CD4-positive, alpha-beta T cell (primary cell): ENCODE results near the gene RHOF. TPM values are rescaled to one million over a fixed set of nuclear protein-coding genes. Genes with fewer than 3 reads are reported as not detected.

Experiments
- ATAC-seq: fragments of 200-7000 bp; cut with Tn5 transposase; one replicate; pipeline ENCODE4 v1.10.0; 2022; ENCODE audit warnings: mild to moderate bottlenecking; ENCODE audit not compliant: poor library complexity
- CTCF ChIA-PET: fragments of 350-600 bp; sonication (Branson Sonifier 250); formaldehyde crosslinking; loops from one replicate; lab custom pipeline; 2021; ENCODE audit warnings: antibody characterized with exemption, inconsistent platforms; lab: Charles Lee
- POLR2A ChIA-PET: fragments of 350-600 bp; sonication (Branson Sonifier 250); formaldehyde crosslinking; loops from one replicate; lab custom pipeline; 2021; ENCODE audit warnings: antibody characterized with exemption, inconsistent platforms; lab: Charles Lee
- DNase-seq, 14 experiments: peaks; one replicate each; pipeline ENCODE4 v3.0.0-alpha.2; 2013 to 2020; ENCODE audit warnings: mixed read lengths in 2 of 14
- H3K27ac ChIP-seq, 2 donors: one replicate each; pipeline versions ENCODE4 v1.5.1 to v1.7.0; 2013; ENCODE audit warnings: low read length in 2 of 2, low read depth in 1 of 2, mild to moderate bottlenecking in 1 of 2
- H3K27me3 ChIP-seq, 2 experiments: 1 replicate in 1 of 2; 2 replicates in 1 of 2; pipeline versions ENCODE4 v1.6.1 to v1.7.0; 2013; ENCODE audit warnings: low read length in 2 of 2, control low read depth in 1 of 2, mild to moderate bottlenecking in 1 of 2, moderate library complexity in 1 of 2; ENCODE audit not compliant: insufficient read depth in 2 of 2, control insufficient read depth in 1 of 2
- H3K36me3 ChIP-seq: one replicate; pipeline ENCODE4 v1.6.1; 2013; ENCODE audit warnings: low read length, control low read depth; ENCODE audit not compliant: insufficient read depth
- H3K4me1 ChIP-seq: one replicate; pipeline ENCODE4 v1.6.1; 2013; ENCODE audit warnings: low read length, control low read depth; ENCODE audit not compliant: insufficient read depth
- H3K4me3 ChIP-seq: one replicate; pipeline ENCODE4 v1.5.1; 2013; ENCODE audit warnings: mild to moderate bottlenecking, low read length, moderate library complexity
- H3K9me3 ChIP-seq, 2 experiments: 1 replicate in 1 of 2; 2 replicates in 1 of 2; pipeline versions ENCODE4 v1.6.1 to v1.7.0; 2013; ENCODE audit warnings: low read length in 2 of 2, mild to moderate bottlenecking in 2 of 2, control low read depth in 1 of 2, moderate library complexity in 1 of 2; ENCODE audit not compliant: control insufficient read depth in 1 of 2, insufficient read depth in 1 of 2
- H3K27ac Mint-ChIP-seq: one replicate; pipeline ENCODE4 v1.8.0; 2020; ENCODE audit warnings: mixed read lengths
- H3K27me3 Mint-ChIP-seq: one replicate; pipeline ENCODE4 v1.8.0; 2021; ENCODE audit warnings: mixed read lengths
- H3K36me3 Mint-ChIP-seq: one replicate; pipeline ENCODE4 v1.8.0; 2021; ENCODE audit warnings: low read depth, mixed read lengths
- H3K4me1 Mint-ChIP-seq: one replicate; pipeline ENCODE4 v1.8.0; 2021; ENCODE audit warnings: low read depth, mixed read lengths
- H3K4me3 Mint-ChIP-seq: one replicate; pipeline ENCODE4 v1.8.0; 2020; ENCODE audit warnings: mild to moderate bottlenecking, mixed read lengths
- H3K9me3 Mint-ChIP-seq: one replicate; pipeline ENCODE4 v1.8.0; 2020; ENCODE audit warnings: mixed read lengths
- intact Hi-C, 2 experiments: fragments of 100-400 bp; cut with DNase I in 1 of 2; cut with micrococcal nuclease in 1 of 2; formaldehyde crosslinking; loops; one replicate each; pipeline versions ENCODE4 v1.15.1 to v1.9.0; 2023 to 2025; cut with DNase I, micrococcal nuclease
- total RNA-seq, 174 experiments: library from RNA in 2 of 174; stranded (reverse) in 2 of 174; gene quantifications; one replicate each; pipeline ENCODE4 v1.2.3 and lab custom pipeline; 2021 to 2026
- TF ChIP-seq, protein P1 (sequence below): fragments of 200-600 bp; IDR thresholded peaks from one replicate; pipeline ENCODE4 v1.8.0; 2022; ENCODE audit warnings: antibody characterized with exemption, mild to moderate bottlenecking

RHOF gene
- total RNA-seq, 2 experiments from 2014 or later, result 155 to 164 TPM

DNA sequence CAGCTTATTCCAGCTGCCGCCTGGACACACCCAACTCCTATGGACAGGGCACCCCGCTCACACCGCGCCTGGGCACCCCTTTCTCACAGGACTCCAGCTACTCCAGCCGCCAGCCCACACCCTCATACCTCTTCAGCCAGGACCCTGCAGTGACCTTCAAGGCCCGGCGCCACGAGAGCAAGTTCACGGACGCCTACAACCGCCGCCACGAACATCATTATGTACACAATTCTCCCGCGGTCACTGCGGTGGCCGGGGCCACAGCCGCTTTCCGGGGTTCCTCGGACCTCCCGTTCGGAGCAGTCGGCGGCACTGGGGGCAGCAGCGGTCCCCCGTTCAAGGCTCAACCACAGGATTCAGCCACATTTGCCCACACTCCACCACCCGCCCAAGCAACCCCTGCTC is 16.2 kb upstream of the RHOF start:
- Mint-ChIP-seq H3K36me3 (peaks cover 67% of the 10 kb centered on the region), H3K27ac (peak overlapping the region; percentile 66)
- POLR2A ChIA-PET, result interaction anchor here (0.6 to 34.6 kb wide), 2 partner anchors 22 to 220 kb away, joined by 4 to 1869 read pairs; partner anchors contain the start of genes RHOF and SETD1B

DNA sequence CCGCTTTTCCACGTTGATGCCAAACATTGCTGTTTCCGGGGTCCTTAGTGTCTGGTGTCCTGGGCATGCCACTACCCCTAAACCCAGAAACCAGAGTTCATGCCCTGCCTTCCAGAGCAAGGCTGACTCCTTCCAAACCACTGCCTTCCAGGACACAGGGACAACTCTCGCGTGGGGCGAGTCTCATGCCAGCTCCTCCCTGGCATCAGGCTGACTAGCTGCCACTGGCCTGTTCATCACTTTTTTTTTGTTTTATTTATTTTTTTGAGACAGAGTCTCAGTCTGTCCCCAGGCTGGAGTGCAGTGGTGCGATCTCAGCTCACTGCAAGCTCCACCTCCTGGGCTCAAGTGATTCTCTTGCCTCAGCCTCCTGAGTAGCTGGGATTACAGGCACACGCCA is 15.1 kb upstream of the RHOF start:
- ChIA-PET CTCF (interaction anchor here (16.5 kb wide), 1 partner anchor 13 kb away, joined by 746 read pairs; the partner anchor contains the start of gene RHOF), POLR2A (interaction anchor here (34.6 kb wide), 1 partner anchor 21 kb away, joined by 1869 read pairs; the partner anchor contains the start of genes RHOF and SETD1B)
- H3K9me3 ChIP-seq, result no peaks in the 10 kb centered on the region
- H3K27ac ChIP-seq, result no peak overlapping the region
- peak overlapping the region; percentile 72 for H3K4me3 Mint-ChIP-seq
- H3K4me3 ChIP-seq, result no peak overlapping the region
- no peaks in the 10 kb centered on the region for H3K27me3 ChIP-seq
- no peaks in the 10 kb centered on the region for H3K9me3 Mint-ChIP-seq
- no peaks in the 10 kb centered on the region for H3K27me3 Mint-ChIP-seq
- H3K36me3 Mint-ChIP-seq, result peaks cover 66% of the 10 kb centered on the region
- peaks cover 76% of the 10 kb centered on the region for H3K4me1 ChIP-seq
- intact Hi-C loops, result no loop called here
- peak in 1 of 14 experiments; percentile 19 for DNase-seq
- peak overlapping the region; percentile 70 for H3K27ac Mint-ChIP-seq
- peaks cover 51% of the 10 kb centered on the region for H3K4me1 Mint-ChIP-seq
- peaks cover 62% of the 10 kb centered on the region for H3K36me3 ChIP-seq
- TF ChIP-seq, protein P1, sequence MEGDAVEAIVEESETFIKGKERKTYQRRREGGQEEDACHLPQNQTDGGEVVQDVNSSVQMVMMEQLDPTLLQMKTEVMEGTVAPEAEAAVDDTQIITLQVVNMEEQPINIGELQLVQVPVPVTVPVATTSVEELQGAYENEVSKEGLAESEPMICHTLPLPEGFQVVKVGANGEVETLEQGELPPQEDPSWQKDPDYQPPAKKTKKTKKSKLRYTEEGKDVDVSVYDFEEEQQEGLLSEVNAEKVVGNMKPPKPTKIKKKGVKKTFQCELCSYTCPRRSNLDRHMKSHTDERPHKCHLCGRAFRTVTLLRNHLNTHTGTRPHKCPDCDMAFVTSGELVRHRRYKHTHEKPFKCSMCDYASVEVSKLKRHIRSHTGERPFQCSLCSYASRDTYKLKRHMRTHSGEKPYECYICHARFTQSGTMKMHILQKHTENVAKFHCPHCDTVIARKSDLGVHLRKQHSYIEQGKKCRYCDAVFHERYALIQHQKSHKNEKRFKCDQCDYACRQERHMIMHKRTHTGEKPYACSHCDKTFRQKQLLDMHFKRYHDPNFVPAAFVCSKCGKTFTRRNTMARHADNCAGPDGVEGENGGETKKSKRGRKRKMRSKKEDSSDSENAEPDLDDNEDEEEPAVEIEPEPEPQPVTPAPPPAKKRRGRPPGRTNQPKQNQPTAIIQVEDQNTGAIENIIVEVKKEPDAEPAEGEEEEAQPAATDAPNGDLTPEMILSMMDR, result no peak
- no peak for ATAC-seq

More for the DNA sequence above, 16.2 kb upstream of the RHOF start:
- Histone ChIP-seq H3K27ac (no peak overlapping the region), H3K4me1 (peaks cover 85% of the 10 kb centered on the region), H3K9me3 (no peaks in the 10 kb centered on the region), H3K27me3 (no peaks in the 10 kb centered on the region), H3K4me3 (no peak overlapping the region), H3K36me3 (peaks cover 71% of the 10 kb centered on the region)
- peak overlapping the region; percentile 59 for H3K4me3 Mint-ChIP-seq
- peaks cover 54% of the 10 kb centered on the region for H3K4me1 Mint-ChIP-seq
- intact Hi-C loops, result no loop called here
- ATAC-seq (no peak), DNase-seq (no peak)
- TF ChIP-seq, protein P1, result no peak
- H3K27me3 Mint-ChIP-seq, result no peaks in the 10 kb centered on the region
- CTCF ChIA-PET, result interaction anchor here (16.5 kb wide), 1 partner anchor 14 kb away, joined by 746 read pairs; the partner anchor contains the start of gene RHOF
- H3K9me3 Mint-ChIP-seq, result no peaks in the 10 kb centered on the region

- Mint-ChIP-seq H3K36me3 (peaks cover 63% of the 10 kb centered on the region), H3K27me3 (no peaks in the 10 kb centered on the region), H3K9me3 (no peaks in the 10 kb centered on the region), H3K4me1 (peaks cover 46% of the 10 kb centered on the region), H3K27ac (peak overlapping the region; percentile 82), H3K4me3 (peak overlapping the region; percentile 97)
- CTCF ChIA-PET, result interaction anchor here (2.6 to 16.5 kb wide), 2 partner anchors 12 to 81 kb away, joined by 8 to 746 read pairs; partner anchors contain the start of genes PSMD9 and RHOF
- H3K9me3 ChIP-seq, result no peaks in the 10 kb centered on the region
- peak overlapping the region in 1 of 2 donors; percentile 21 for H3K27ac ChIP-seq
- POLR2A ChIA-PET, result interaction anchor here (34.6 kb wide), 1 partner anchor 20 kb away, joined by 1869 read pairs; the partner anchor contains the start of genes RHOF and SETD1B
- H3K27me3 ChIP-seq, result no peaks in the 10 kb centered on the region
- H3K4me1 ChIP-seq, result peaks cover 68% of the 10 kb centered on the region
- peaks cover 54% of the 10 kb centered on the region for H3K36me3 ChIP-seq
- TF ChIP-seq, protein P1, result no peak
- DNase-seq (peak in 1 of 14 experiments; percentile 13), ATAC-seq (no peak)
- intact Hi-C loops, result no loop called here
- no peak overlapping the region for H3K4me3 ChIP-seq
Observed at GRCh38 chr12:121807642-121808347, 14.3 kb upstream of the RHOF start.
